ENCODE data around the gene ATP1B1. TPM values are rescaled to one million over a fixed set of nuclear protein-coding genes. Genes with fewer than 3 reads are reported as not detected.
A peak's percentile ranks its signal among the peaks of the same experiment; 100 is the strongest.

ATP1B1 gene
- total RNA-seq (2021; ENCODE audit: unreplicated experiment): 48.6 TPM
- polyA plus RNA-seq (2012): 27.1 and 29.1 TPM in 2 replicates
- percentile 91 among the genes with signal in this experiment for Bru-seq, nascent RNA
- percentile 93 among the genes with signal in this experiment for BruChase-seq, experiment 1, labeled RNA remaining after a 6-hour chase
- percentile 83 among the genes with signal in this experiment for BruChase-seq, experiment 2, labeled RNA remaining after a 2-hour chase
- long read RNA-seq, transcript ATP1B1-201 (6 exons, 1,883 nt): major isoform, 31 of 39 reads
- long read RNA-seq, partial matches to known transcripts: 3 of 39 reads
- long read RNA-seq, other reads (novel, unspliced or antisense): 5 of 39 reads

DNA sequence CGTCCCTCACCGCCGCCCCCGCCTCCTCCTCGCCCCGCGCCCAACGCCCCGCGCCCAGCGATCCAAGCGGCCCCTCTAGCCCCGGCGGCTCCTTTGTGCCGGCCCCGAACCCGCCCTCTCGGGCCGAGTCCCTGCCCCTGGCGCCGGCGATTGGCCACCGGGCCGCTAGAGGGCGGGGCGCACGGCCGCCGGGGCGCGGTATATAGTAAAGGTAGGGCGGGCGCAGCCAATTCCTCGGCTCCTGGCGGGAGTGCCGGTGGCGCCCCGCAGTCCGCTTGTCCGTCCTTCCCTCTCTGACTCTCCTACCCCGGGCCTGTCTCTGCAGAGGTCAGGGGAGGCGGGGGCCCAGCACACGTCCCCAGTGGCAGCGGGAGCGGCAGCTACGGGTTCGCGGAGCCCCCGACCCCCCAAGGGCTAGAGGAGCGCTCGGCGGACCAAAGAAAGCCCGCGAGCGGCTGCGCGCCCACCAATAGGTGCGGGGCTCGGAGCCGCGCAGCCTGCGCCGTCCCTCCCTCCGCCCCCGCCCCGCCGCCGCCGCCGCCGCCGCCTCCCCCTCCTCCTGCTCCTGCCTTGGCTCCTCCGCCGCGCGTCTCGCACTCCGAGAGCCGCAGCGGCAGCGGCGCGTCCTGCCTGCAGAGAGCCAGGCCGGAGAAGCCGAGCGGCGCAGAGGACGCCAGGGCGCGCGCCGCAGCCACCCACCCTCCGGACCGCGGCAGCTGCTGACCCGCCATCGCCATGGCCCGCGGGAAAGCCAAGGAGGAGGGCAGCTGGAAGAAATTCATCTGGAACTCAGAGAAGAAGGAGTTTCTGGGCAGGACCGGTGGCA lies at the start of gene ATP1B1:
TSS of gene ATP1B1 (plus strand) at position 596 of the 826 bp plus-strand sequence. CDS start at position 736, 140 bp downstream.
- RAD21 ChIA-PET (ENCODE audit: low non-redundant PET in 1 of 2, low total read pairs in 2 of 2, uncharacterized antibody in 2 of 2, unreplicated experiment in 2 of 2): no interaction called here
- peak within 1 kb of the TSS; percentile 90 for H3K4me2 ChIP-seq (ENCODE audit: low read length)
- no peaks in the 10 kb centered on the region; a peak in 2 of 4 replicates for H3K36me3 ChIP-seq (ENCODE audit: control insufficient read depth in 1 of 2, insufficient read depth in 2 of 2, low read length in 2 of 2)
- POLR2A ChIA-PET: no interaction called here
- H3K9ac ChIP-seq (ENCODE audit: low read length): peak within 1 kb of the TSS; percentile 95
- no peaks in the 10 kb centered on the region for H3K9me2 ChIP-seq (ENCODE audit: insufficient read depth)
- H3K79me2 ChIP-seq (ENCODE audit: insufficient read depth, low read length): peaks cover 48% of the 10 kb centered on the region
- H3K27ac ChIP-seq (ENCODE audit: low read depth, low read length): peak within 1 kb of the TSS; percentile 85
- CTCF ChIA-PET: interaction anchor here (0.9 to 4.7 kb wide), 2 partner anchors 242 to 470 kb away, joined by 3 to 14 read pairs; no protein-coding TSS in a partner anchor
- no peaks in the 10 kb centered on the region for H3K9me3 ChIP-seq (ENCODE audit: control insufficient read depth in 1 of 2, insufficient read depth in 1 of 2, low read depth in 1 of 2, low read length in 2 of 2)
- no peaks in the 10 kb centered on the region for H4K20me1 ChIP-seq (ENCODE audit: insufficient read depth)
- peak within 1 kb of the TSS; percentile 72 to 84 for H3K4me3 ChIP-seq (replicated peaks in 1 of 2; ENCODE audit: low read depth in 1 of 2, low read length in 2 of 2)
- no TSS peak for BruUV-seq (replicated peaks)
- H3K27me3 ChIP-seq (ENCODE audit: insufficient read depth, low read length): no peaks in the 10 kb centered on the region
- DNase-seq (ENCODE audit: low read depth, low spot score) (peak; percentile 64), ATAC-seq (peak; percentile 86)
- intact Hi-C loops (cut with micrococcal nuclease): loop anchor here (1.0 to 5.0 kb wide), 2 partner anchors 261 to 484 kb away; partner anchors contain the start of gene NME7
- TF ChIP-seq SIN3A (IDR thresholded peaks at IDR 0.05; ENCODE audit: low read depth) (no peak; the same call in none of the 2 replicates), TCF7L2 (IDR thresholded peaks at IDR 0.05; ENCODE audit: borderline replicate concordance, extremely low read depth, insufficient read depth, insufficient read length) (peak; percentile 85), ZFX (IDR thresholded peaks at IDR 0.05) (no peak; the same call in 1 of the 2 replicates), EGR1 (IDR thresholded peaks at IDR 0.05; ENCODE audit: low read depth) (0 out of 2 replicates have a peak, but pooled peaks have one; percentile 43), CEBPB (IDR thresholded peaks at IDR 0.05; ENCODE audit: low read depth) (no peak), FOSL1 (IDR thresholded peaks at IDR 0.05; ENCODE audit: low read depth) (no peak), SP1 (IDR thresholded peaks at IDR 0.05; ENCODE audit: low read depth) (peak; percentile 38; the same call in 1 of the 2 replicates), POLR2A (IDR thresholded peaks at IDR 0.05; ENCODE audit: borderline replicate concordance, extremely low read depth, insufficient read depth, insufficient read length) (peak; percentile 90), POLR2AphosphoS5 (IDR thresholded peaks at IDR 0.05; ENCODE audit: low read depth, low read length) (peak; percentile 95)
- TF ChIP-seq, protein P1, sequence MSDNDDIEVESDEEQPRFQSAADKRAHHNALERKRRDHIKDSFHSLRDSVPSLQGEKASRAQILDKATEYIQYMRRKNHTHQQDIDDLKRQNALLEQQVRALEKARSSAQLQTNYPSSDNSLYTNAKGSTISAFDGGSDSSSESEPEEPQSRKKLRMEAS (IDR thresholded peaks at IDR 0.05): peak; percentile 29; the same call in 1 of the 2 replicates
- TF ChIP-seq, protein P2, sequence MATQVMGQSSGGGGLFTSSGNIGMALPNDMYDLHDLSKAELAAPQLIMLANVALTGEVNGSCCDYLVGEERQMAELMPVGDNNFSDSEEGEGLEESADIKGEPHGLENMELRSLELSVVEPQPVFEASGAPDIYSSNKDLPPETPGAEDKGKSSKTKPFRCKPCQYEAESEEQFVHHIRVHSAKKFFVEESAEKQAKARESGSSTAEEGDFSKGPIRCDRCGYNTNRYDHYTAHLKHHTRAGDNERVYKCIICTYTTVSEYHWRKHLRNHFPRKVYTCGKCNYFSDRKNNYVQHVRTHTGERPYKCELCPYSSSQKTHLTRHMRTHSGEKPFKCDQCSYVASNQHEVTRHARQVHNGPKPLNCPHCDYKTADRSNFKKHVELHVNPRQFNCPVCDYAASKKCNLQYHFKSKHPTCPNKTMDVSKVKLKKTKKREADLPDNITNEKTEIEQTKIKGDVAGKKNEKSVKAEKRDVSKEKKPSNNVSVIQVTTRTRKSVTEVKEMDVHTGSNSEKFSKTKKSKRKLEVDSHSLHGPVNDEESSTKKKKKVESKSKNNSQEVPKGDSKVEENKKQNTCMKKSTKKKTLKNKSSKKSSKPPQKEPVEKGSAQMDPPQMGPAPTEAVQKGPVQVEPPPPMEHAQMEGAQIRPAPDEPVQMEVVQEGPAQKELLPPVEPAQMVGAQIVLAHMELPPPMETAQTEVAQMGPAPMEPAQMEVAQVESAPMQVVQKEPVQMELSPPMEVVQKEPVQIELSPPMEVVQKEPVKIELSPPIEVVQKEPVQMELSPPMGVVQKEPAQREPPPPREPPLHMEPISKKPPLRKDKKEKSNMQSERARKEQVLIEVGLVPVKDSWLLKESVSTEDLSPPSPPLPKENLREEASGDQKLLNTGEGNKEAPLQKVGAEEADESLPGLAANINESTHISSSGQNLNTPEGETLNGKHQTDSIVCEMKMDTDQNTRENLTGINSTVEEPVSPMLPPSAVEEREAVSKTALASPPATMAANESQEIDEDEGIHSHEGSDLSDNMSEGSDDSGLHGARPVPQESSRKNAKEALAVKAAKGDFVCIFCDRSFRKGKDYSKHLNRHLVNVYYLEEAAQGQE (IDR thresholded peaks at IDR 0.05; ENCODE audit: low read depth): no peak
- TF ChIP-seq, protein P3, sequence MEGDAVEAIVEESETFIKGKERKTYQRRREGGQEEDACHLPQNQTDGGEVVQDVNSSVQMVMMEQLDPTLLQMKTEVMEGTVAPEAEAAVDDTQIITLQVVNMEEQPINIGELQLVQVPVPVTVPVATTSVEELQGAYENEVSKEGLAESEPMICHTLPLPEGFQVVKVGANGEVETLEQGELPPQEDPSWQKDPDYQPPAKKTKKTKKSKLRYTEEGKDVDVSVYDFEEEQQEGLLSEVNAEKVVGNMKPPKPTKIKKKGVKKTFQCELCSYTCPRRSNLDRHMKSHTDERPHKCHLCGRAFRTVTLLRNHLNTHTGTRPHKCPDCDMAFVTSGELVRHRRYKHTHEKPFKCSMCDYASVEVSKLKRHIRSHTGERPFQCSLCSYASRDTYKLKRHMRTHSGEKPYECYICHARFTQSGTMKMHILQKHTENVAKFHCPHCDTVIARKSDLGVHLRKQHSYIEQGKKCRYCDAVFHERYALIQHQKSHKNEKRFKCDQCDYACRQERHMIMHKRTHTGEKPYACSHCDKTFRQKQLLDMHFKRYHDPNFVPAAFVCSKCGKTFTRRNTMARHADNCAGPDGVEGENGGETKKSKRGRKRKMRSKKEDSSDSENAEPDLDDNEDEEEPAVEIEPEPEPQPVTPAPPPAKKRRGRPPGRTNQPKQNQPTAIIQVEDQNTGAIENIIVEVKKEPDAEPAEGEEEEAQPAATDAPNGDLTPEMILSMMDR (IDR thresholded peaks at IDR 0.05 in 2 of 3, conservative IDR thresholded peaks at IDR 0.05 in 1 of 3; ENCODE audit: borderline replicate concordance in 1 of 3, insufficient read depth in 1 of 3, low read depth in 2 of 3, low read length in 2 of 3): 0 out of 6 replicates have a peak, but pooled peaks of 1 of the 3 experiments have one; percentile 16
- peaks cover 50 to 65% of the 10 kb centered on the region in 2 experiments for H3K4me1 ChIP-seq (ENCODE audit: control insufficient read depth in 1 of 2, insufficient read depth in 2 of 2, low read length in 2 of 2)
- no peak within 1 kb of the TSS for H2AFZ ChIP-seq (ENCODE audit: low read depth, low read length, poor library complexity, severe bottlenecking)
